ENCODE results near the gene MCOLN2.

The MCOLN2 gene

DNA sequence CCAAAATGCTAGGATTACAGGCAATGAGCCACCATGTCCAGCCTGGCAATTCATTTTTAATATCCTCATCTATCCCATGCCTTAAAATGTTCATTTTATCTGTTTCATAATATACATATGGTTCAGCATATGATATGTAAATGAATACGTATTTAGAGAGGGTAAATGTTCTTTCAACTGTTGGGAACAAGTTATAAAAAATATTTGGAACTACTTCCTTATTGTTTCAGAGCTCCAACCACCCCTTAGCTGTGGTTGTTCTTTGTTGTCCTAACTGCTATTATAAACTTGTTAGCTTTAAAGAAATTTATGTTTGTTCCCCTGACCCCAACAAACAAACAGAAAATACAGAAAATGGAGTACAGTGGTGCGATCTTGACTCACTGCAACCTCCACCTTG, 14.5 kb downstream of the MCOLN2 start:
- DNase-seq = no peak

GRCh38 chr1:84975035-84975434, 21.9 kb downstream of the MCOLN2 start:
- DNase-seq = no peak

DNA sequence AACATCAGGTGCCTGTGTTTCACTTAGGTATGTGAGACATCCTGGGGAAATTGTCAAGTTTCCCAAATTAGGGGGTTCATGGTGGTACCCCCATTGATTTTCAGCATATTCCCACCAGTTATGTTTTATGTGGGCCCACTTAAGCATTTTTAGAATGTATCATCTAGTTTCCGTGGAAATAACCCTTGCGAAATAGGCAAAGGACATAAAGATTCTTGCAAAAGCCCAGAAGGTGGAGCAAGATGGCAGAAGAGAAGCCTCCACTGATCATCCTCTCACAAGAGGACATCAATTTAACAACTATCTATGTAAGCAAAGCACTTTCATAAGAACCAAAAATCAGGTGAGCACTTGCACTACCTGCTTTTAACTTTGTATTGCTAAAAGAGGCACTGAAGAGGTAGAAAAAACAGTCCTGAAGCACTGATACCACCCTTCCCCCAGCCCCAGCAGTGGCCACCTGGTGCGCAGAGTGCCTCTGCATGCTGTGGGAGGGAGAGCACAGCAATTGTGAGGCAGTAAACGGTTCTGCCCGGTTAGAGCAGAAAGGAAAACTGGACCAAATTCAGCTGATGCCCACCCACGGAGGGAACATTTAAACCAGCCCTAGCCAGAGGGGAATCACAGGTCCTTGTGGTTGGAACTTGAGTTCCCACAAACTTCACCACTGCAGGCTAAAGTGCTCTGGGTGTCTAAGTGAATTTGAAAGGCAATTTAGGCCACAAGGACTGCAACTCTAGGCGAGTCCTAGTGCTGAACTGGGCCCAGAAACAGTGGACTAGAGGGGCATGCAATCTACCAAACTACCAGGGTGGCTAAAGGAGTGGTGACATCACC, 23.2 kb downstream of the MCOLN2 start:
- DNase-seq = no peak

- DNase-seq = no peak
Measured at GRCh38 chr1:84972377-84972987, 24.4 kb downstream of the MCOLN2 start.

DNA sequence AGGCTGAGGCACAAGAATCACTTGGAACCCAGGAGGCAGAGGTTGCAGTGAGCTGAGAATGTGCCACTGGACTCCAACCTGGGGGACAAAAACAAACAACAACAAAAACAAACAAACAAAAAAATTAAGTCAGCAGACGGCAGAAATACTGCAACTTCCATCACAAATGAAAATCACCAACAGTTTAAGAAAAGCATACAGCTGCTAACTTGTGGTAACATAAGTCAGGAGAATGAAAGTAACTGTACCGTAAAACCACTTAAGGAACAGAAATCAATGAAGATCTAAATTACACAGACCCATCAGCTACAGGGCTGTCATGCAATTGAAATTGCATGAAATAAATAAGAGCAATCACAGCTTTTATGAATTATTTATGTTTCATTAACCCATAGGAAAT, 25.0 kb downstream of the MCOLN2 start:
- no peak for DNase-seq

- no peak for DNase-seq
Measured at GRCh38 chr1:84969489-84970250, 27.2 kb downstream of the MCOLN2 start.

DNA sequence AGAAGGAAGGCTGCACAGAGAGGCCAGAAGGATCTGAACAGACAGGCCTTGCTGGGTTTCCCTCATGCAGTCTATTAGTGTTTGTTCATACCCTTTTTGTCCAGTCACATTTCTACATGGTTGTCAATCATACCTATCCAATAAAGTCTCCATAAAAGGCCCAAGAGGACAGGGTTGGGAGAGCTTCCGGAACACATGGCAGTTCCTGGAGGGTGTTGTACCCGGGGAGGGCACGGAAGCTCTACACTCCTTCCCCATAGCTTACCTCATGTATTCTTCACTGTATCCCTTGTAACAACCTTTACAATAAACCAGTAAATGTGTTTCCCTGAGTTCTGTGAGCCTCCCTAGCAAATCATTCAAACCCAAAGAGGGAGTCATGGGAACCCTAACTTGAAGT, 28.0 kb downstream of the MCOLN2 start:
- no peak for DNase-seq

DNA sequence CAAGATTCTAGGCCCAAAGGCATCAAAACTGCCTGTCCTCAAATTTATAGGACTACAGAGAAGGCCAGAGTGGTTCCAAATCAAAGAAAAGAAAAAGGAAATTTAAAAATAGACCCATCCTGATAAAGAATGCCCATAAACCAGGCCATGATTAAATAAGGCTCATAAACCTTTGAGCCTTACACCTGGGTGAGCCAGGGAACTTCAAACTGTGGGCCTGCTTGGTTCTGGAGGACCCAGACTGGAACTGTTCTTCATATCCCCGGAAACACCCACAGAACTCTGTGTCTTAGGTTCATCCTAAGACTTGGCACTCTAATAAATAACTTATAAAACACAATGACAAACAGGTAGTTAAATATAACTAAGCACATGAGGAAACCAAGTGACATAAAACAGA, 28.8 kb downstream of the MCOLN2 start:
- no peak for DNase-seq

DNA sequence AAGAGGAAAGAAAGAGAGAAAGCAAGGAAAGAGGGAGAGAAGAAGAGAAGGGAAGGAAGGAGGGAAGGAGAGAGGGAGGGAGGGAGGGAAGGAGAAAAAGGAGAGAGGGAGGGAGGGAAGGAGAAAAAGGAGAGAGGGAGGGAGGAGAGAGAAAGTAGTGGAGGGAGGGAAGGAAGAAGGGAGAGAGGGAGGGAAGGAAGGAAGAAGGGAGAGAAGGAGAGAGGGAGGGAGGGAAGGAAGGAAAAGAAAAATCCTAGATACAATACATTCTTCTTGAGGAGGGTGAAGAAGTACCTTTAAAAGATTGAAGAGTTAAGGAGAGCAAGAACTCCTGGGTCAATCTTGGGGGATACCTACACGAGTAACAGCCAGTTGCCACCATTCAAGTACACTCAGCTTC, 29.2 kb downstream of the MCOLN2 start:
- no peak for DNase-seq

GRCh38 chr1:84963021-84963420, 33.9 kb downstream of the MCOLN2 start:
- DNase-seq = no peak

- no peak for DNase-seq
Measured at GRCh38 chr1:84961316-84961715, 35.6 kb downstream of the MCOLN2 start.

- no peak for DNase-seq
Measured at GRCh38 chr1:84960371-84960770, 36.5 kb downstream of the MCOLN2 start.

DNA sequence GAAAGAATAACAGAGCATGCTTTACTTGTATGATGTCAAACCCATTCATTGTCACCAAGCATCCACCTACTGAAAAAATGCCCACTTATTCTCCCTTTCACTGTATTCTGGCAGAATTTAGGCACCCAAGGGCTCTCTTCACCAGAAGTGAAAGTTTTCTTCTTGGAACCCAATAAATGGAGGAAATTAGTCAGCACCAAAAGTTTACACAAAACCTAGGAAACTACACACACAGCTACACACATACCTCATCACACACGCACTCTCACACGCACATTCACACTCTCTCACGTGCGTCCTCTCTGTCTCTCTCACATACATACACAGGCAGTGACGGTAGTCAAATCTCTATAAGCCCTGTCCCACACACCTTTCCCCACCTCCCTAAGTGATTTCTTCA, 37.6 kb downstream of the MCOLN2 start:
- no peak for DNase-seq

GRCh38 chr1:84957966-84958365, 38.9 kb downstream of the MCOLN2 start:
- no peak for DNase-seq

DNA sequence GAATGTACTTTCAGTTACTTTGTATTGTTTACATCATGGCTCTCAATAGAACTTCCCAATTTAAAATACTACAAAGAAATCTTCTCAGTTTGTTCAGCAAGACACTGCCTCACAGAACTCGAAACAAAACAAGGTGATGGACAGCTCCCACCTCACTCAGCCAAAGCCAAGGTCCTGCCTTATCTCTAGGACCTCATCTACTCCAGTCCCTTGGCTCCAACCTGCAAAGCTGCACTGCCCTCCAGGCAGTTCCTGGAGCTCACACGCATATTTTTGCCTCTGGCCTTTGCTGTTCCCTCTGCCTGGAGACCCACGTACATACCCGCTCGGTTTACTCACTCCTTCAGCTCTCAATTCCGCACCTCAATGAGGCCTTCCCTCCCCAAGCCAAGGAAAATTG, 40.3 kb downstream of the MCOLN2 start:
- DNase-seq = no peak

DNA sequence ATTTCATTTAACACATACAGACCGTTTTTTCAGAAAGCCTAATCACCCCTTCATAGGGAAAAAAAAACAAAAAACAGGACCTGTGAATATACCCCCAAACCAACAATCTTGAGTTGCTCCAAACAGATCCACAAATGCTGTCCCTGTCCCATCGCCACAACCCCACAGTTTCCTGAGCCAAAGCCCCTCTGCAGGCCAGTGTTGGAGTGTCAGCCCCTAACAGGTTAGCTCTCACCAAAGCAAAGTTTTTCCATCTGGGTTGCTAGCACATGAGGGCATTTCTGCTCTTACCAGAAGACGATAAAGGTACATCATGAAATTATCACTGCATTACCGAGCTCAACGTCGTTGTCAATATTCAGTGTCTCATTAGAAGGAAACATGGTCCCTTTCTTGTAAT, 40.8 kb downstream of the MCOLN2 start:
- DNase-seq = no peak

- no peak for DNase-seq
Measured at GRCh38 chr1:84949664-84950063, 47.2 kb downstream of the MCOLN2 start.

- no peak for DNase-seq
Measured at GRCh38 chr1:84947536-84948410, 49.1 kb downstream of the MCOLN2 start.

- DNase-seq = no peak
Measured at GRCh38 chr1:84946631-84947030, 50.3 kb downstream of the MCOLN2 start.

- peak; percentile 80 for DNase-seq
Measured at GRCh38 chr1:84944767-84945486, 52.0 kb downstream of the MCOLN2 start.

DNA sequence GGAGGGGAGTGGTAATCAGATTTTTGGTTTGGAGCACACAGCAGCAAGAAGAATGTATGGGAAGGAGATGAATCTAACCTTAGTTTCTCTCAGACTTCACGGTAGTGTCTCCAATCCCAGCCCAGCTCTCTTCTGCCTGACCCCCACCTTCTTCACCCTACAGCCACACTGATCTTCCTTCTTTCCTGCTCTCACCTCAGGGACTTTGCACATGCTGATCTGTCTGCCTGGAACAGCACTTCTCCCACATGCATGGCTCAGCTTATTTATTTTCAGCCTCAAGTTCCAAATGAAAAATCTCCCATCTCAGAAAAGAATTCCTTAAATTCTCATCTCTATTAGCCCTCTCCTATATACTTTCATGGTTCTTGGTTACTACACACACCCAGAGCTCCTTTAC, 55.1 kb downstream of the MCOLN2 start:
- DNase-seq = no peak

DNA sequence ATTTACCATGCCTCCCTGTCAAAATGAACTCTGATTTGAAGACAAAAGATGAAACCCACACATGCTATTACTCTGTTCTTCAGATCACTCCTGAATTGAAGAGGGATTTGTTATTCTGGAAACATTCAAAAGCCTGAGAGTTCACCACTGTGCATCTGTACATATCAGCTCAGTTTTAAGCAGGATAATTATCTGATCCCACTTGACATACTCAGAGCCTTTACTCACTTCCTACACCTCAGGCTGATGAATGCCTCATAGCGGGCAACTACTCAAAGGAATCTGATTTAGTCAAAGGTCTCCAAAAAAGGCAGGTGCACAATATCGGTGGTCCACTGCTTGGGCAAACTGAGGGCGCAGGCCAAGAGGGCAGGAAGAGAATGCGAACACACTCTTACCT, 56.4 kb downstream of the MCOLN2 start:
- DNase-seq = no peak

Data from COR-L47 (cell line).